Measurements from ENCODE around the gene CBL.

The CBL gene

GRCh38 chr11:119352857-119353260, 146.7 kb downstream of the CBL start:
- peaks cover 6% of the 10 kb centered on the region for H3K36me3 ChIP-seq (ENCODE audit: insufficient read depth, insufficient read length, low read length)
- no peak for DNase-seq (ENCODE audit: low read depth, low spot score)
- TF ChIP-seq SUZ12 (IDR thresholded peaks at IDR 0.05; ENCODE audit: extremely low read depth, insufficient read depth, insufficient read length) (no peak), ZNF274 (IDR thresholded peaks at IDR 0.05; ENCODE audit: low read depth, low read length) (no peak), YY1 (IDR thresholded peaks at IDR 0.05; ENCODE audit: insufficient read depth, insufficient read length) (no peak)
- no peaks in the 10 kb centered on the region for H3K4me1 ChIP-seq (ENCODE audit: insufficient read depth, insufficient read length)
- no peak overlapping the region for H3K9ac ChIP-seq (ENCODE audit: insufficient read length, low read depth)
- peaks cover 6% of the 10 kb centered on the region for H3K27me3 ChIP-seq (ENCODE audit: insufficient read depth, insufficient read length)
- no peak overlapping the region for H3K4me3 ChIP-seq (ENCODE audit: insufficient read length, low read depth)
- no peaks in the 10 kb centered on the region for H3K9me3 ChIP-seq (ENCODE audit: insufficient read depth, low read length)

- Histone ChIP-seq H3K4me1 (ENCODE audit: insufficient read depth, insufficient read length) (no peaks in the 10 kb centered on the region), H3K9me3 (ENCODE audit: insufficient read depth, low read length) (no peaks in the 10 kb centered on the region), H3K4me3 (ENCODE audit: insufficient read length, low read depth) (no peak overlapping the region), H3K27me3 (ENCODE audit: insufficient read depth, insufficient read length) (peaks cover 9% of the 10 kb centered on the region), H3K9ac (ENCODE audit: insufficient read length, low read depth) (no peak overlapping the region), H3K36me3 (ENCODE audit: insufficient read depth, insufficient read length, low read length) (peaks cover 21% of the 10 kb centered on the region)
- no peak for DNase-seq (ENCODE audit: low read depth, low spot score)
- TF ChIP-seq SUZ12 (IDR thresholded peaks at IDR 0.05; ENCODE audit: extremely low read depth, insufficient read depth, insufficient read length), result no peak
- TF ChIP-seq YY1 (IDR thresholded peaks at IDR 0.05; ENCODE audit: insufficient read depth, insufficient read length), result no peak
- TF ChIP-seq ZNF274 (IDR thresholded peaks at IDR 0.05; ENCODE audit: low read depth, low read length), result no peak
Observed at GRCh38 chr11:119355091-119355843, 149.1 kb downstream of the CBL start.

DNA sequence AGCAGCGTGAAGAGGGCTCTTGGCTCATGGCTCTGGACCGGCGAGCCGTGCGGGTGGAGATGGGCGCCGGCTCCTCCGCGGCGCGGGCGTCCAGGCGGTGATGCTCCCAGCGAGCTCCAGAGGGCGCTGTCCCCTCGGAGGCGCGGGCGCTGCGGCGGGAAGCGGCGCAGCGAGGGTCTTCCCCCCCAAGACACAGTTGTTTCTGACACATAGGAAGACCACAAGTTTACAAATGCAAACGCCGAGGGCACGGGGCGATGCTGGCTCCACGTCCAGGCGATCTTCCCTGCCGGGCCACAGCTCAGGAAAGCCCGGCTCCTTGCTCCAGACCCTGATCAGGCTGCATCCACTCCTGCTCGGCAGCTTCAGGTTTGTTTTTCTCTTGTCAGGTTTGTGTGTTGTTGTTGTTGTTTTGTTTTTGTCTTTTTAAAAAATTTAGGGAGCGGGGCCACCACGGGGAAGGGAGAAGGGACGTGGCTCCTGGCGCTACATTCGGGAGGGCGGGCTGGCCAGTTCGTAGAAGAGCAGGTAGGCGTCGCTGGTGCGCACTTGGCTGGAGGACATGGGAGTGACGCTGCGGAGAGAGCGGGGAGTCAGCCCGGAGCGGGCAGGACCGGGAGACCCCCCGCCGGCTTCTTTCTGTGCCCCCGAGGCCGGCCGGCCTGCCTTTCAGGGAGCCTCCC, 150.4 kb downstream of the CBL start:
- Histone ChIP-seq H3K27me3 (ENCODE audit: insufficient read depth, insufficient read length) (peaks cover 9% of the 10 kb centered on the region), H3K9me3 (ENCODE audit: insufficient read depth, low read length) (no peaks in the 10 kb centered on the region), H3K9ac (ENCODE audit: insufficient read length, low read depth) (peak overlapping the region; percentile 76), H3K4me1 (ENCODE audit: insufficient read depth, insufficient read length) (no peaks in the 10 kb centered on the region), H3K4me3 (ENCODE audit: insufficient read length, low read depth) (peak overlapping the region; percentile 37), H3K36me3 (ENCODE audit: insufficient read depth, insufficient read length, low read length) (peaks cover 21% of the 10 kb centered on the region)
- TF ChIP-seq SUZ12 (IDR thresholded peaks at IDR 0.05; ENCODE audit: extremely low read depth, insufficient read depth, insufficient read length), result no peak
- no peak for TF ChIP-seq ZNF274 (IDR thresholded peaks at IDR 0.05; ENCODE audit: low read depth, low read length)
- no peak for TF ChIP-seq YY1 (IDR thresholded peaks at IDR 0.05; ENCODE audit: insufficient read depth, insufficient read length)
- peak; percentile 83 for DNase-seq (ENCODE audit: low read depth, low spot score)

DNA sequence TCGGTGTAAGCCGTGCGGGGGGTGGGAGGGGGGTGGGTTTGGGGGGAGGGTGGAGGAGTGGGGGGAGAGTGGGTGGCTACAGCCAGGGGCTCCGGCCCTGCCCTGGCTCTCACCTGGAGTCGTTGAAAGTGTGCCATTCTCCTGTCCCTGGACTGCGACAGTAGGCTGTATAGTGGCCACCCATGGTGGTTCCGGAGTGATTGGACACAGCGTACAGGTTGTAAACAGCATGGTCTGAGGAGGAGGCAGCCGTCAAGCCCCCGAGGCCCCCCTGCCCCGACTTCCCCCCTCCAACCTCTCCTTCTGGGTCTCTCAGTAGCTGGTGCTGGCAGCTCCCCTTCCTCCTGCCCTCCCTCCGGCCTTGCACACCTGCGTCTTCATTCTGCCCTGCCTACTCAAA, 150.9 kb downstream of the CBL start:
- Histone ChIP-seq H3K4me1 (ENCODE audit: insufficient read depth, insufficient read length) (peaks cover 5% of the 10 kb centered on the region), H3K36me3 (ENCODE audit: insufficient read depth, insufficient read length, low read length) (peaks cover 21% of the 10 kb centered on the region)

More for the DNA sequence above, 150.9 kb downstream of the CBL start:
- Histone ChIP-seq H3K9ac (ENCODE audit: insufficient read length, low read depth) (no peak overlapping the region), H3K9me3 (ENCODE audit: insufficient read depth, low read length) (no peaks in the 10 kb centered on the region), H3K4me3 (ENCODE audit: insufficient read length, low read depth) (no peak overlapping the region), H3K27me3 (ENCODE audit: insufficient read depth, insufficient read length) (peaks cover 9% of the 10 kb centered on the region)
- DNase-seq (ENCODE audit: low read depth, low spot score), result no peak
- TF ChIP-seq SUZ12 (IDR thresholded peaks at IDR 0.05; ENCODE audit: extremely low read depth, insufficient read depth, insufficient read length) (no peak), YY1 (IDR thresholded peaks at IDR 0.05; ENCODE audit: insufficient read depth, insufficient read length) (no peak), ZNF274 (IDR thresholded peaks at IDR 0.05; ENCODE audit: low read depth, low read length) (no peak)
